ENCODE measurements around the gene HNRNPA2B1. TPM values are rescaled to one million over a fixed set of nuclear protein-coding genes. Genes with fewer than 3 reads are reported as not detected.

The HNRNPA2B1 gene
- total and polyA plus RNA-seq, 2 of the 8 experiments (the other 6 are each of a cell fraction or from before 2014, with no cell fraction given), result 276 to 1,255 TPM

DNA sequence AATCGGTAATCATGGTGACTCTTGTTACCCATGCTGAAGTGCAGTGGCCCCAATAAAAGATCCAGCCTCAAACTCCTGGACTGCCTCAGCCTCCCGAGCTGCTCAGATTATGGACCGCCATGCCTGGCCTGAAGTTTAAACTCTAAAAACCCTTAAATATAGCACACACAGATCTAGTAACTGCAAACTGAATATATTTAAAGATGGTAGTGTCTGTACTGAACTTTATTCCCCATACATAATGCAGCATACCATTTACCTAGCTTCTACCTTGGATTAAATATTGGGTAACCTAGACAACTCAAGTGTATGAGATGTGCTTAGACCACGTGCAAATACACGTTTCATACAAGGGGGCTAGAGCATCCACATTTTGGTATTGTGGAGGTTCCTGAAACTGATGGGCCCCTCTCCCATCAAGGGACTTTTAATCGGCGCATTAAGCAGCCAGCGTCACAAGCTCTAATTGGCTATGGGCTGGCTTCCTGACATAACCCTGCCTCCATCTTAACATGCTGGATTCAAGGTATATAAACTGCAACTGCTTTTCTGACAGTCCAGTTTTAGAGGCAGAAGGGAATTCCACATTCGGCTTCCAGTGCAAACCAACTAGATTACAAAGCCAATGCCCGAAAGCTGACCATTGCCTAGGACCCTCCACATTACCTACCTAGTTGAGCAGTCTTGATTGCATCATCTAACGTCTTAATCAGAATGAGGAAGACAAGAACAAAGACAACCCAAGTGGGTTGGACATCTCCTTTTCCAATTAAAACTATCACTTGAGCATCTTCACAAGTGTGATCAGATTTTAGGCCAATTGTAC, 13.0 kb downstream of the HNRNPA2B1 start (continued):
- TF ChIP-seq USF2 (IDR thresholded peaks at IDR 0.05; ENCODE audit: low read length) (peak; percentile 32; the same call in 1 of the 2 replicates), POLR2AphosphoS5 (IDR thresholded peaks at IDR 0.05; ENCODE audit: low read depth, low read length) (peak; percentile 89), HDAC6 (IDR thresholded peaks at IDR 0.05; ENCODE audit: low read depth, low read length) (no peak), ATF2 (IDR thresholded peaks at IDR 0.05; ENCODE audit: low read length) (peak; percentile 83), SUZ12 (IDR thresholded peaks at IDR 0.05; ENCODE audit: low read length) (no peak), TEAD4 (IDR thresholded peaks at IDR 0.05; ENCODE audit: low read depth, low read length) (no peak), BRCA1 (IDR thresholded peaks at IDR 0.05; ENCODE audit: low read depth, low read length) (no peak), TAF7 (optimal IDR thresholded peaks at IDR 0.05; ENCODE audit: borderline replicate concordance, low read depth, low read length) (peak; percentile 6), CEBPB (IDR thresholded peaks at IDR 0.05; ENCODE audit: low read depth, low read length) (peak; percentile 94), SP4 (IDR thresholded peaks at IDR 0.05; ENCODE audit: low read length) (no peak), SIN3A (conservative IDR thresholded peaks at IDR 0.05 in 1 of 2, IDR thresholded peaks at IDR 0.05 in 1 of 2; ENCODE audit: low read depth in 1 of 2, low read length in 2 of 2) (no peak), TBP (IDR thresholded peaks at IDR 0.05; ENCODE audit: low read depth, low read length) (no peak)
- TF ChIP-seq, protein P1, sequence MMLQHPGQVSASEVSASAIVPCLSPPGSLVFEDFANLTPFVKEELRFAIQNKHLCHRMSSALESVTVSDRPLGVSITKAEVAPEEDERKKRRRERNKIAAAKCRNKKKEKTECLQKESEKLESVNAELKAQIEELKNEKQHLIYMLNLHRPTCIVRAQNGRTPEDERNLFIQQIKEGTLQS (IDR thresholded peaks at IDR 0.05; ENCODE audit: insufficient read depth, low read depth, low read length), result 0 out of 2 replicates have a peak, but pooled peaks have one; percentile 23

Measured in H1 (cell line).